HEK293 (cell line): ENCODE data around the gene LAP3.

Experiments used
- BCL11B ChIP-seq: fragments of 450-650 bp; formaldehyde crosslinking; IDR thresholded peaks from 2 replicates; pipeline ENCODE4 v1.5.1; 2016; ENCODE audit warnings: low read depth, missing biosample characterization, missing genetic modification characterization
- HOXA7 ChIP-seq: sonication (generic); formaldehyde crosslinking; IDR thresholded peaks from 2 replicates; pipeline ENCODE4 v1.8.1; 2022; ENCODE audit warnings: missing genetic modification reagents, borderline replicate concordance
- KLF10 ChIP-seq: fragments of 450-650 bp; IDR thresholded peaks from 2 replicates; pipeline ENCODE4 v1.5.1; 2018; ENCODE audit warnings: missing biosample characterization, mild to moderate bottlenecking, missing genetic modification characterization
- PBX3 ChIP-seq: sonication (generic); formaldehyde crosslinking; IDR thresholded peaks from 2 replicates; pipeline ENCODE4 v1.8.1; 2022; ENCODE audit warnings: mild to moderate bottlenecking, moderate library complexity, missing genetic modification reagents
- ZBTB20 ChIP-seq: fragments of 450-650 bp; formaldehyde crosslinking; IDR thresholded peaks from 2 replicates; pipeline ENCODE4 v1.5.1; 2016; ENCODE audit warnings: missing biosample characterization, missing genetic modification characterization
- ZFP69B ChIP-seq: fragments of 450-650 bp; formaldehyde crosslinking; IDR thresholded peaks from 2 replicates; pipeline ENCODE4 v1.5.1; 2016; ENCODE audit warnings: missing biosample characterization, missing genetic modification characterization
- ZNF121 ChIP-seq: fragments of 450-650 bp; formaldehyde crosslinking; IDR thresholded peaks from 2 replicates; pipeline ENCODE4 v1.5.1; 2016; ENCODE audit warnings: missing biosample characterization, missing genetic modification characterization
- ZNF248 ChIP-seq: fragments of 450-650 bp; formaldehyde crosslinking; IDR thresholded peaks from 2 replicates; pipeline ENCODE4 v1.5.1; 2017; ENCODE audit warnings: missing biosample characterization, missing genetic modification characterization
- ZNF777 ChIP-seq: fragments of 450-650 bp; formaldehyde crosslinking; IDR thresholded peaks from 2 replicates; pipeline ENCODE4 v1.5.1; 2017; ENCODE audit warnings: missing biosample characterization, missing genetic modification characterization, borderline replicate concordance
- ZNF791 ChIP-seq: fragments of 450-650 bp; formaldehyde crosslinking; IDR thresholded peaks from 2 replicates; pipeline ENCODE4 v1.5.1; 2016; ENCODE audit warnings: missing biosample characterization, missing genetic modification characterization
- TF ChIP-seq, protein P1 (sequence below): fragments of 450-650 bp; formaldehyde crosslinking; IDR thresholded peaks from 2 replicates; pipeline ENCODE4 v1.5.1; 2016; ENCODE audit warnings: missing biosample characterization, missing genetic modification characterization
- TF ChIP-seq, protein P2 (sequence below): fragments of 450-650 bp; formaldehyde crosslinking; IDR thresholded peaks from 2 replicates; pipeline ENCODE4 v1.5.1; 2016; ENCODE audit warnings: missing biosample characterization, missing genetic modification characterization

DNA sequence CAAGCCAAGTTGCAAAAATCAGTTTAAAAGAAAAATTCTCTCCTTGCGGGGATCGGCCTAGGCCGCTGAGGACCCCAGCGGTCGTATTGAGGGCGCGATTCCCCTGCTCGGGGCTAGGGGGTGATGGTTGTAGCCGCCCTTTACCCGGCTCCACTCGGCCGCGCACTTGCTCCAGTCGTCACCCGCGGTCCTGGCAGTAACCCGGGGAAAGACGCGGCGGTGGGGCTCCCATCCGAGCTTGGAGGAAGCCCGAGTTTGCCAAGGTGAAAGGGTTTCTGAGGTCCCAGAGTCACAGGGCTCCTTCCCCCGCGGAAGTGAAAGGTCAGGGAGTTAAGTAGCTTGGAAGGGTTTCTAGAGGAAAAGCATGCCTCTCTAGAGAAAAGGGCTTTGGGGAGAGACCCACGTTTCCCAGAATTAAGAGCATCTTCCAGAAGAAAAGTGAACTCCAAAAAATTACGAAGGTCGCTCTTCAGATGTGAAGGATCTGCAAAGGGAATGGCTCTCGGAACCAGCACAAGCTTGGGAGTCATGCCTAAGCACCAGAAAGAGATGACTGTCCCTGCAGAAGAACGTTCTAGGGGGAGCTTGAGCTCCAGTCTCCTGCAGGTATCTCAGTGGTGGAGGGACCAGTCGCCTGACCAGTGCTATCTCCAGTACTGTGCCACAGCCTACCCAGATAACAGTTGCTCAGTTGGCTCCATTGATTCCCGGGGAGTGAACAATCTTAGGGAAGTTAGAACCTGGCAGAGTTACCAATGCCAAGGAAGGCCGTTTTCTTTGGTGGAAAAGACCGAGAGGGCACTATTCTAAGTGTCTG lies 875 bp downstream of the LAP3 start:
- TF ChIP-seq KLF10 (tag by site-specific recombination) (no peak), ZBTB20 (tag by site-specific recombination) (no peak), ZNF777 (tag by site-specific recombination) (no peak), ZNF791 (tag by site-specific recombination) (no peak), BCL11B (tag by site-specific recombination) (no peak), PBX3 (CRISPR knock-in tag) (no peak), ZNF121 (tag by site-specific recombination) (no peak), ZNF248 (tag by site-specific recombination) (no peak), ZFP69B (tag by site-specific recombination) (no peak), HOXA7 (CRISPR knock-in tag) (no peak)
- TF ChIP-seq, protein P1, sequence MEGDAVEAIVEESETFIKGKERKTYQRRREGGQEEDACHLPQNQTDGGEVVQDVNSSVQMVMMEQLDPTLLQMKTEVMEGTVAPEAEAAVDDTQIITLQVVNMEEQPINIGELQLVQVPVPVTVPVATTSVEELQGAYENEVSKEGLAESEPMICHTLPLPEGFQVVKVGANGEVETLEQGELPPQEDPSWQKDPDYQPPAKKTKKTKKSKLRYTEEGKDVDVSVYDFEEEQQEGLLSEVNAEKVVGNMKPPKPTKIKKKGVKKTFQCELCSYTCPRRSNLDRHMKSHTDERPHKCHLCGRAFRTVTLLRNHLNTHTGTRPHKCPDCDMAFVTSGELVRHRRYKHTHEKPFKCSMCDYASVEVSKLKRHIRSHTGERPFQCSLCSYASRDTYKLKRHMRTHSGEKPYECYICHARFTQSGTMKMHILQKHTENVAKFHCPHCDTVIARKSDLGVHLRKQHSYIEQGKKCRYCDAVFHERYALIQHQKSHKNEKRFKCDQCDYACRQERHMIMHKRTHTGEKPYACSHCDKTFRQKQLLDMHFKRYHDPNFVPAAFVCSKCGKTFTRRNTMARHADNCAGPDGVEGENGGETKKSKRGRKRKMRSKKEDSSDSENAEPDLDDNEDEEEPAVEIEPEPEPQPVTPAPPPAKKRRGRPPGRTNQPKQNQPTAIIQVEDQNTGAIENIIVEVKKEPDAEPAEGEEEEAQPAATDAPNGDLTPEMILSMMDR (tag by site-specific recombination) = peak; percentile 54
- TF ChIP-seq, protein P2, sequence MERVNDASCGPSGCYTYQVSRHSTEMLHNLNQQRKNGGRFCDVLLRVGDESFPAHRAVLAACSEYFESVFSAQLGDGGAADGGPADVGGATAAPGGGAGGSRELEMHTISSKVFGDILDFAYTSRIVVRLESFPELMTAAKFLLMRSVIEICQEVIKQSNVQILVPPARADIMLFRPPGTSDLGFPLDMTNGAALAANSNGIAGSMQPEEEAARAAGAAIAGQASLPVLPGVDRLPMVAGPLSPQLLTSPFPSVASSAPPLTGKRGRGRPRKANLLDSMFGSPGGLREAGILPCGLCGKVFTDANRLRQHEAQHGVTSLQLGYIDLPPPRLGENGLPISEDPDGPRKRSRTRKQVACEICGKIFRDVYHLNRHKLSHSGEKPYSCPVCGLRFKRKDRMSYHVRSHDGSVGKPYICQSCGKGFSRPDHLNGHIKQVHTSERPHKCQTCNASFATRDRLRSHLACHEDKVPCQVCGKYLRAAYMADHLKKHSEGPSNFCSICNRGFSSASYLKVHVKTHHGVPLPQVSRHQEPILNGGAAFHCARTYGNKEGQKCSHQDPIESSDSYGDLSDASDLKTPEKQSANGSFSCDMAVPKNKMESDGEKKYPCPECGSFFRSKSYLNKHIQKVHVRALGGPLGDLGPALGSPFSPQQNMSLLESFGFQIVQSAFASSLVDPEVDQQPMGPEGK (tag by site-specific recombination) = no peak
